ENCODE results near the gene POLR1H. TPM values are rescaled to one million over a fixed set of nuclear protein-coding genes. Genes with fewer than 3 reads are reported as not detected.

The POLR1H gene
- total and polyA plus RNA-seq, 2 experiments from 2014 or later, result 28.1 to 93.6 TPM

GRCh38 chr6:30071858-30072257 is 10.8 kb downstream of the POLR1H start:
- Mint-ChIP-seq H3K36me3 (ENCODE audit: low read depth) (peaks cover 4% of the 10 kb centered on the region; the same call in 1 of the 3 replicates), H3K9me3 (peaks cover 2% of the 10 kb centered on the region; the same call in 1 of the 3 replicates), H3K4me3 (peak overlapping the region; percentile 60), H3K27me3 (ENCODE audit: insufficient read depth, low read depth, poor library complexity) (peaks cover 66% of the 10 kb centered on the region), H3K4me1 (peaks cover 37% of the 10 kb centered on the region), H3K27ac (no peak overlapping the region)
- Histone ChIP-seq H3K9me2 (ENCODE audit: insufficient read depth) (peaks cover 2% of the 10 kb centered on the region; the same call in 1 of the 2 replicates), H3K79me2 (replicated peaks; ENCODE audit: insufficient read depth) (no peaks in the 10 kb centered on the region), H3K36me3 (ENCODE audit: insufficient read depth) (no peaks in the 10 kb centered on the region), H2AFZ (peak overlapping the region; percentile 83; the same call in 1 of the 2 replicates), H3K4me3 (peak overlapping the region; percentile 57), H4K20me1 (replicated peaks; ENCODE audit: insufficient read depth) (peaks cover 6% of the 10 kb centered on the region; the same call in 1 of the 2 replicates), H3K27me3 (ENCODE audit: insufficient read depth) (peaks cover 75% of the 10 kb centered on the region), H3K4me2 (peak overlapping the region; percentile 78), H3K27ac (ENCODE audit: low read depth) (no peak overlapping the region), H3K4me1 (ENCODE audit: insufficient read depth) (peaks cover 28% of the 10 kb centered on the region), H3F3A (replicated peaks; ENCODE audit: low read depth) (0 out of 2 replicates have a peak, but pooled peaks cover 5% of the 10 kb centered on the region)
- TF ChIP-seq ZNF462 (CRISPR knock-in tag; IDR thresholded peaks at IDR 0.05), result no peak
- no peak for TF ChIP-seq STAT1 (IDR thresholded peaks at IDR 0.05; ENCODE audit: unreplicated experiment)
- no peak for TF ChIP-seq EZH2 (IDR thresholded peaks at IDR 0.05; ENCODE audit: low read depth, unreplicated experiment)
- TF ChIP-seq POLR2AphosphoS5 (IDR thresholded peaks at IDR 0.05; ENCODE audit: low read depth), result no peak
- no peak for TF ChIP-seq ZNF114 (CRISPR knock-in tag; IDR thresholded peaks at IDR 0.05)
- no peak for TF ChIP-seq ETS1 (IDR thresholded peaks at IDR 0.05)
- no peak for TF ChIP-seq CTCF (conservative IDR thresholded peaks at IDR 0.05; ENCODE audit: low read depth in 2 of 2)
- TF ChIP-seq NANOG (IDR thresholded peaks at IDR 0.05; ENCODE audit: borderline replicate concordance), result no peak
- TF ChIP-seq JUNB (IDR thresholded peaks at IDR 0.05; ENCODE audit: unreplicated experiment), result no peak
- no peak for TF ChIP-seq ZNF331 (CRISPR knock-in tag; IDR thresholded peaks at IDR 0.05; ENCODE audit: low read depth)
- ATAC-seq (no peak), DNase-seq (ENCODE audit: low spot score) (no peak)

Measured in GM23338 (cell line).